ENCODE data around the gene CSRP3. TPM values are rescaled to one million over a fixed set of nuclear protein-coding genes. Genes with fewer than 3 reads are reported as not detected.

Gene CSRP3
- total RNA-seq, 4 donors from 2014 or later = not detected

DNA sequence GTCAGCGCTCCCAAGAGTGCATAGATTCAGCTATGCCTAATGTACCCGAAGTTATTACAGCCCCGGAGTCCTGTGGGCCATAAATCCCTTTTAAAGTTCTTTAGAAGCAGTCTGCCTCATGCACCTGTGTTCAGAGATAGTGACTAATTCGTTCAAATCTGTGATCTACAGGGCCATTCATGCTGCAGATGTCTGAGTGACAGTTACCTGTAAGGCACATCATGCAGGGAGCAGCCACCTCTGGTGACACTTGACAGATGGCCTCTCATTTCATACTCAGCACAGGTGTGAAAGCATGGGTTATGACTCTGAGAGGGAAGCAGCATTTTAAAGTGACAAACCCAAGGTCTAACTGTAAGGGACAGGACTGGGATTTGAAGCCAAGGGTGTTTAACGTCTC lies 41.4 kb upstream of the CSRP3 start:
- ATAC-seq (ENCODE audit: low FRiP score) (no peak), DNase-seq (ENCODE audit: low spot score) (no peak)
- TF ChIP-seq, protein P1, sequence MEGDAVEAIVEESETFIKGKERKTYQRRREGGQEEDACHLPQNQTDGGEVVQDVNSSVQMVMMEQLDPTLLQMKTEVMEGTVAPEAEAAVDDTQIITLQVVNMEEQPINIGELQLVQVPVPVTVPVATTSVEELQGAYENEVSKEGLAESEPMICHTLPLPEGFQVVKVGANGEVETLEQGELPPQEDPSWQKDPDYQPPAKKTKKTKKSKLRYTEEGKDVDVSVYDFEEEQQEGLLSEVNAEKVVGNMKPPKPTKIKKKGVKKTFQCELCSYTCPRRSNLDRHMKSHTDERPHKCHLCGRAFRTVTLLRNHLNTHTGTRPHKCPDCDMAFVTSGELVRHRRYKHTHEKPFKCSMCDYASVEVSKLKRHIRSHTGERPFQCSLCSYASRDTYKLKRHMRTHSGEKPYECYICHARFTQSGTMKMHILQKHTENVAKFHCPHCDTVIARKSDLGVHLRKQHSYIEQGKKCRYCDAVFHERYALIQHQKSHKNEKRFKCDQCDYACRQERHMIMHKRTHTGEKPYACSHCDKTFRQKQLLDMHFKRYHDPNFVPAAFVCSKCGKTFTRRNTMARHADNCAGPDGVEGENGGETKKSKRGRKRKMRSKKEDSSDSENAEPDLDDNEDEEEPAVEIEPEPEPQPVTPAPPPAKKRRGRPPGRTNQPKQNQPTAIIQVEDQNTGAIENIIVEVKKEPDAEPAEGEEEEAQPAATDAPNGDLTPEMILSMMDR (IDR thresholded peaks at IDR 0.05) = no peak

DNA sequence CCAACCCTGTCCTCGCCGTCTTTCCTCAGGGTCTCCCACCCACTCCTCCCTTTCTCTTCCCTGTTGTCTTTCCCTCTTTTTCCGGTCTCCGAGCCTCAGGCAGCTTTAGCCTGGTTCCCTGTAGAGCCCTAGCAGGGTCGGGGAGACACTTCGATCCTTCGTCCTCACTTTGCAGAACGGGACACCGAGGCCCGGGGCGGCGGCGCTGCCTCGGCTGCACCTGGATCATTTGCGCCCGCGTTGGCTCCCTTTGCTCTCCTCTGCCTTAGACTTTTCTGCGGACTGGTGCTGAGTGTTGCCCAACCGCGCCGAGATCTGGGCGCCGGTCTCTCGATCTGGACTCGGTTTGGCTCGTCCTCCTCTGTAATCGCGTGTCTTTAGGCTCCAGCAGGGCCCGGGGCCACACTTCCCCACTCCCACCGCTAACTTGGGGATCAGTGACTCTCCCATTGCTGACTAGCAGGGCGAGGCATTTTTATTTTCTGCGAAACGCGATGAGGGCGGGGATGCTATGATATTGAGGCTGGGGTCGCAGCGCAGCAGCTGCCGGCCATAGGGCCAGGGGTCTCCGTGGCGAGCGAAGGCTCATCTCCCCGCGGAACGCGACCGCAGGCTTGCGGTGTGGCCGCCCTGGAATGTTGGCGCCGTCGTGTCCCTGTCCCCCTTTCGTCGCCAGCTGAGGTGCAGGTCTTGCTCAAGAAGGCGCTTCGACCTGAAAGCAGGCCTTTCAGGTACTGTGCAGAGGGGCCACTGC lies 40.6 kb upstream of the CSRP3 start:
- DNase-seq (ENCODE audit: low spot score) = no peak
- TF ChIP-seq, protein P1 (IDR thresholded peaks at IDR 0.05) = no peak
- ATAC-seq (ENCODE audit: low FRiP score) = no peak

DNA sequence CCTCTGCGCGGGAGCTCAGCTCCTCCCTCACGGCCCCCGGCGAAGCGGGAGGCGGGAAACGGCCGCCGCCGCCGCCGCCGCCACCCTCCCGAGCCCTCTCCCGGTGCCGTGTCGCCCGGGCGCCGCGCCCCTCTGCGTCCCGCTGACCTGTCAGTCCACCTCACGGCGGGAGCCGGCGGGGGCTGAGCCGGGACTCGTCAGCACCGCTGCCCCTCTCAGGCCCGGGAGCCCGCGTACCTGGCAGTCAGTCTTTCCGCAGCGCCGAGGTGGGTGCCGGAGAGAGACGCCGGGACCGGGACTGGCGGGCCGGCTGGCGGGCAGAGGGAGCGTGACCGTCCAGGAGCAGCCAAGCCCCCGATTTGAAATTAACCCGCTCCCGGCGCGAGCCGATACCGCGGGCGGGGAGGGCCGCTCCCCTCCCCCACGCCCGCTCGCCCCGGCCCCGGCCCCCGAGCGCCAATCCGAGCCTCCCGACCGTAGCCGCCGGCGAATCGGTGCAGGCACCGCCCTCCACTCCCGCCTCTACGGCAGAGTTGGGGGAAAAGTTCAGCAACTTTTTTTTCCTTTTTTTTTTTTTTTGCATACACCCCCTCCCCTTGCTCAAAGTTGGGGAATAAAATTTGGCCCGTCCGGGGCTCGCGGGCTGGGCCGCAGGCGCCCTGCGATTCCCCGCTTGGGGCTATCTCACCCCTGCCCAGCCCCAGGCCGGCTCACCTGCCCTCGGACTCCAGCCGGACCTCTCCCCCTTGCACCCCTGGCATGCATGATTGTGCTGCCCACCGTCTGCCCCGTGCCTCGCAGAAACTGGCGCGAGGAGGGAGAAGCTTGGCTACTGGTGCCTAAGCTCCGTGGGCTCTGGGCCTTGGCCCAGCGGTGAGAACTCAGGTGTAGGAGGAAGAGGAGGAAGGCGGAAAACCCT lies 39.7 kb upstream of the CSRP3 start:
- peak; percentile 43 for ATAC-seq (ENCODE audit: low FRiP score)
- no peak for DNase-seq (ENCODE audit: low spot score)
- TF ChIP-seq, protein P1 (IDR thresholded peaks at IDR 0.05) = no peak

- TF ChIP-seq, protein P1 (IDR thresholded peaks at IDR 0.05) = no peak
- peak; percentile 76 for DNase-seq (ENCODE audit: low spot score)
- ATAC-seq (ENCODE audit: low FRiP score) = peak; percentile 91
Observed at GRCh38 chr11:19240420-19241259, 38.9 kb upstream of the CSRP3 start, which contains the start of gene E2F8. Gene E2F8, minus strand, starts transcription at chr11:19240945. Its CDS starts 824 bp downstream, at chr11:19240121.

DNA sequence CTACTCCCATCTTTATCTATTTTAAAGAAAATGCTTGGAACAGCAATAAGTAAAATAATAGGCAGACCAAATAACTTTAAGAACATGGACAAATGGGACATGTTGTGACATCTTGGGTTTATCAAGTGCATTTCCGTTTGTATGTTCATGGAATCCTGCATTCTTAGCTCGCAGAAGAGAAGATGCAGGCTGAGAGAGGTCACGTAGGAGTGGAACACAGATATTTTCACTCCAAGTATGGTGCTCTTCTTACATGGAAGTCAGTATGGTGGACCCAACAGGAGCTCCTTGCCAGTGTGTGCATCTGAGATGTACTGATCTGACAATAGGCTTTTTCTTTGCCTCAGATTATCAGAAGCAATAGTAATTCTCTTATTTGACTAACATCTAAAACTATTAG lies 37.3 kb upstream of the CSRP3 start:
- DNase-seq (ENCODE audit: low spot score) (no peak), ATAC-seq (ENCODE audit: low FRiP score) (no peak)
- TF ChIP-seq, protein P1 (IDR thresholded peaks at IDR 0.05) = no peak

DNA sequence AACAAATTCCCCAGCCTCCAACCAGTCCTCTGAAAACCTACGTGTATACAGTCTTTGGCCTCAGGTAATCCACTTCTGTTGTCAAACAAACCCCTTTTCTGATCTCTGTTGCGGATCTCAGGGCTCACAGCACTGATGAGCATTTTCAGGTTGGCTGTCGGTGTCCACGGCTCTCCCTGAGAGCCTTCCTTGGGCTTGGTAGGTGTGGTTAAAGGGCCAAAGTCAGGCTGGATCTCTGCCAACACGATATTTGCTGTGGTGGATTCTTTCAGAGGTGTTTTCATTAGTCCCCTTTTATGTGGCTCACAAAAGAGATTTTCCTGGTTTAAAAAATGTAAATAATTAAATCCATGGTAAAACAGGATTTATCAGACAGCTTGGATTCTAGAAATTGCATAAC lies 36.0 kb upstream of the CSRP3 start:
- DNase-seq (ENCODE audit: low spot score) (no peak), ATAC-seq (ENCODE audit: low FRiP score) (no peak)
- TF ChIP-seq, protein P1 (IDR thresholded peaks at IDR 0.05) = no peak
